22Rv1 (cell line): ENCODE results near the gene CDC42BPG.

Experiments used
- ZFX ChIP-seq: fragments of 450-650 bp; IDR thresholded peaks from 2 replicates; pipeline ENCODE4 v1.6.1; 2017; ENCODE audit warnings: antibody characterized with exemption, borderline replicate concordance
- TF ChIP-seq, protein P1 (sequence below): fragments of 450-650 bp; IDR thresholded peaks from 2 replicates; pipeline ENCODE4 v1.5.1; 2017; ENCODE audit warnings: mild to moderate bottlenecking

DNA sequence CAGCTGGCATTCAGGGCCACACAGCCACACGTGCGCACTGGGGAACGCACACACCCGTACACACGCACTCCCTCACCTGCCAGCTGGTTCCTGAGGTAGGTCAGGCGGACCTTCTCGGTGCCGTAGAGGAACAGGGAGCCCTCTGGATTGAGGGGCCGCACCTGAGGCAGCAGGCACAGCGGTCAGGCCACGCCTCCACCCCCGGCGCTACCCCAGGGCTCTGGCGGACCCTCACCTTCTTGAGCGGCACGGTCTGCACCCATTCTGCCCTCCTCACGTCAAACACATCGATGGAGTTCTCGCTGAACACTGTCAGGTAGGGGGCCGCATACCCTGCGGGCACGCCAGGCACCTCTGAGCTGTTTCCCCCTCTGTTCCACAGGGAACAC is 17.0 kb downstream of the CDC42BPG start:
- TF ChIP-seq, protein P1, sequence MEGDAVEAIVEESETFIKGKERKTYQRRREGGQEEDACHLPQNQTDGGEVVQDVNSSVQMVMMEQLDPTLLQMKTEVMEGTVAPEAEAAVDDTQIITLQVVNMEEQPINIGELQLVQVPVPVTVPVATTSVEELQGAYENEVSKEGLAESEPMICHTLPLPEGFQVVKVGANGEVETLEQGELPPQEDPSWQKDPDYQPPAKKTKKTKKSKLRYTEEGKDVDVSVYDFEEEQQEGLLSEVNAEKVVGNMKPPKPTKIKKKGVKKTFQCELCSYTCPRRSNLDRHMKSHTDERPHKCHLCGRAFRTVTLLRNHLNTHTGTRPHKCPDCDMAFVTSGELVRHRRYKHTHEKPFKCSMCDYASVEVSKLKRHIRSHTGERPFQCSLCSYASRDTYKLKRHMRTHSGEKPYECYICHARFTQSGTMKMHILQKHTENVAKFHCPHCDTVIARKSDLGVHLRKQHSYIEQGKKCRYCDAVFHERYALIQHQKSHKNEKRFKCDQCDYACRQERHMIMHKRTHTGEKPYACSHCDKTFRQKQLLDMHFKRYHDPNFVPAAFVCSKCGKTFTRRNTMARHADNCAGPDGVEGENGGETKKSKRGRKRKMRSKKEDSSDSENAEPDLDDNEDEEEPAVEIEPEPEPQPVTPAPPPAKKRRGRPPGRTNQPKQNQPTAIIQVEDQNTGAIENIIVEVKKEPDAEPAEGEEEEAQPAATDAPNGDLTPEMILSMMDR = no peak
- no peak for TF ChIP-seq ZFX
